Measurements from ENCODE around the gene CHPF.

The CHPF gene

GRCh38 chr2:219501849-219502248 is 41.8 kb downstream of the CHPF start:
- DNase-seq = no peak
- no peak for TF ChIP-seq GATA1 (IDR thresholded peaks at IDR 0.05; ENCODE audit: low read depth, low read length)
- no peak for TF ChIP-seq POLR2A (IDR thresholded peaks at IDR 0.05; ENCODE audit: low read length)

- TF ChIP-seq POLR2A (IDR thresholded peaks at IDR 0.05; ENCODE audit: low read length) (no peak), GATA1 (IDR thresholded peaks at IDR 0.05; ENCODE audit: low read depth, low read length) (no peak)
Measured at GRCh38 chr2:219500135-219500534, 43.5 kb downstream of the CHPF start.

GRCh38 chr2:219499555-219499954 is 44.1 kb downstream of the CHPF start:
- no peak for TF ChIP-seq GATA1 (IDR thresholded peaks at IDR 0.05; ENCODE audit: low read depth, low read length)
- no peak for TF ChIP-seq POLR2A (IDR thresholded peaks at IDR 0.05; ENCODE audit: low read length)
- no peak for DNase-seq

More at GRCh38 chr2:219500135-219500534, 43.5 kb downstream of the CHPF start:
- DNase-seq = peak in 1 of 2 experiments; percentile 18

GRCh38 chr2:219499058-219499307 is 44.6 kb downstream of the CHPF start:
- TF ChIP-seq POLR2A (IDR thresholded peaks at IDR 0.05; ENCODE audit: low read length) (peak; percentile 12), GATA1 (IDR thresholded peaks at IDR 0.05; ENCODE audit: low read depth, low read length) (no peak)
- no peak for DNase-seq

- DNase-seq = peak; percentile 97
- TF ChIP-seq GATA1 (IDR thresholded peaks at IDR 0.05; ENCODE audit: low read depth, low read length) = no peak
- peak; percentile 66 for TF ChIP-seq POLR2A (IDR thresholded peaks at IDR 0.05; ENCODE audit: low read length)
Measured at GRCh38 chr2:219498280-219499057, 45.1 kb downstream of the CHPF start, which contains the start of gene GMPPA. TSS of gene GMPPA (plus strand) at chr2:219498891. CDS start at chr2:219499976, 1,085 bp downstream.

- DNase-seq = peak; percentile 75 to 78
- TF ChIP-seq GATA1 (IDR thresholded peaks at IDR 0.05; ENCODE audit: low read depth, low read length) = no peak
Measured at GRCh38 chr2:219497495-219498279, 45.9 kb downstream of the CHPF start.

- TF ChIP-seq GATA1 (IDR thresholded peaks at IDR 0.05; ENCODE audit: low read depth, low read length) (no peak), POLR2A (IDR thresholded peaks at IDR 0.05; ENCODE audit: low read length) (no peak)
- peak; percentile 48 to 49 for DNase-seq
Measured at GRCh38 chr2:219496825-219497494, 46.6 kb downstream of the CHPF start.

GRCh38 chr2:219496247-219496824 is 47.3 kb downstream of the CHPF start:
- TF ChIP-seq POLR2A (IDR thresholded peaks at IDR 0.05; ENCODE audit: low read length) (no peak), GATA1 (IDR thresholded peaks at IDR 0.05; ENCODE audit: low read depth, low read length) (no peak)
- DNase-seq = no peak

GRCh38 chr2:219495531-219496122 is 48.0 kb downstream of the CHPF start:
- DNase-seq = peak; percentile 78 to 79
- TF ChIP-seq POLR2A (IDR thresholded peaks at IDR 0.05; ENCODE audit: low read length) = no peak
- TF ChIP-seq GATA1 (IDR thresholded peaks at IDR 0.05; ENCODE audit: low read depth, low read length) = no peak

- DNase-seq = no peak
- TF ChIP-seq GATA1 (IDR thresholded peaks at IDR 0.05; ENCODE audit: low read depth, low read length) = no peak
- TF ChIP-seq POLR2A (IDR thresholded peaks at IDR 0.05; ENCODE audit: low read length) = no peak
Measured at GRCh38 chr2:219494952-219495530, 48.6 kb downstream of the CHPF start.

GRCh38 chr2:219493086-219493485 is 50.5 kb downstream of the CHPF start:
- no peak for DNase-seq
- no peak for TF ChIP-seq GATA1 (IDR thresholded peaks at IDR 0.05; ENCODE audit: low read depth, low read length)
- TF ChIP-seq POLR2A (IDR thresholded peaks at IDR 0.05; ENCODE audit: low read length) = no peak

GRCh38 chr2:219492575-219492974 is 51.0 kb downstream of the CHPF start:
- no peak for TF ChIP-seq GATA1 (IDR thresholded peaks at IDR 0.05; ENCODE audit: low read depth, low read length)
- no peak for TF ChIP-seq POLR2A (IDR thresholded peaks at IDR 0.05; ENCODE audit: low read length)
- DNase-seq = peak in 1 of 2 experiments; percentile 21

- no peak for DNase-seq
- TF ChIP-seq GATA1 (IDR thresholded peaks at IDR 0.05; ENCODE audit: low read depth, low read length) = no peak
- no peak for TF ChIP-seq POLR2A (IDR thresholded peaks at IDR 0.05; ENCODE audit: low read length)
Measured at GRCh38 chr2:219491278-219491963, 52.2 kb downstream of the CHPF start.

All from erythroblast (primary cell).